ENCODE measurements around the gene FAIM2. TPM values are rescaled to one million over a fixed set of nuclear protein-coding genes. Genes with fewer than 3 reads are reported as not detected.

The FAIM2 gene
- total RNA-seq, 2 donors from 2014 or later: 2.8 TPM

DNA sequence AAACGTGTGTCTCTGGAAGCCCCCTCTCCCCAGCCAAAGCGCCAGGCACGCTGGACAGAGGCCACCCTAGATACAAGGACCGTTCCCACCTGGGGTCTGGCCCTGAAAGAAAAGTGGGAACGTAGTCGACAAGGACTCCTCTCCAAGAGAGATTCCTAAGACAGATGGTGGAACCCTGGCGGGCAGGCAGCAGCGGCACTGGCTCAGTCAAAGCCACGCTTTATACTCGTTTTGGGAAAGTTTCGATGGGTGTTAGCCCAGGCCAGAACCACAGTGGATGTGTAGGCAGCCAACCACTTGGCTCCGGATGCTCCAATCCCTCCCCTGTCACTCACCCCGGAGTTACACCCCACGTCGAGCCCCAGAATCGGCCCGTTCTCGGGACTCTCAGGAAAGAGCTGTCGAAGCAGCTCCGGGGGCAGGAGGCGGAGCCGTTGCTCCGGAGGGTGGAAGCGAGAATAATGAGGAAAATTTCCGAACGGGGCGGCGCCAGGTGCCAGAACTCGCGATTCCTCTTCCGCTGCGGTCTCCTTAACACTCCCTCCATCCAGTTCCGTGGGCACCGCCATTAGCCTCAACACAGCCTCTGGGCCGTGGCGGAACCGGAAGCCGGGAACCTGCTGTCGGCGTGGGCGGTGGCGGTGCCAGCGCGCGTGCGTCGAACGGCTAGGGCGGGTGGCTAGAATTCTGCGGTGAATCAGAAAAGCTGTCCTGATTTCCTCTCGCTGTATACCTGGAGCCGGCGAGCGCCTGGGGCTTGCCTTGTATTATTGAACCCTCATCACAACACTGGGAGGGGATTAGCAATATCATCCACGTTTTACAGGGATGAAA lies 61.0 kb downstream of the FAIM2 start, which contains the start of gene BCDIN3D:
Gene BCDIN3D, minus strand, starts transcription at position 588 of the 834 bp plus-strand sequence. Its CDS starts 19 bp downstream, at position 569.
- TF ChIP-seq, protein P1, sequence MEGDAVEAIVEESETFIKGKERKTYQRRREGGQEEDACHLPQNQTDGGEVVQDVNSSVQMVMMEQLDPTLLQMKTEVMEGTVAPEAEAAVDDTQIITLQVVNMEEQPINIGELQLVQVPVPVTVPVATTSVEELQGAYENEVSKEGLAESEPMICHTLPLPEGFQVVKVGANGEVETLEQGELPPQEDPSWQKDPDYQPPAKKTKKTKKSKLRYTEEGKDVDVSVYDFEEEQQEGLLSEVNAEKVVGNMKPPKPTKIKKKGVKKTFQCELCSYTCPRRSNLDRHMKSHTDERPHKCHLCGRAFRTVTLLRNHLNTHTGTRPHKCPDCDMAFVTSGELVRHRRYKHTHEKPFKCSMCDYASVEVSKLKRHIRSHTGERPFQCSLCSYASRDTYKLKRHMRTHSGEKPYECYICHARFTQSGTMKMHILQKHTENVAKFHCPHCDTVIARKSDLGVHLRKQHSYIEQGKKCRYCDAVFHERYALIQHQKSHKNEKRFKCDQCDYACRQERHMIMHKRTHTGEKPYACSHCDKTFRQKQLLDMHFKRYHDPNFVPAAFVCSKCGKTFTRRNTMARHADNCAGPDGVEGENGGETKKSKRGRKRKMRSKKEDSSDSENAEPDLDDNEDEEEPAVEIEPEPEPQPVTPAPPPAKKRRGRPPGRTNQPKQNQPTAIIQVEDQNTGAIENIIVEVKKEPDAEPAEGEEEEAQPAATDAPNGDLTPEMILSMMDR (IDR thresholded peaks at IDR 0.05): no peak
- DNase-seq (ENCODE audit: low spot score) (peak; percentile 77), ATAC-seq (ENCODE audit: insufficient number of reproducible peaks, low FRiP score, low read depth) (peak; percentile 71)
- H3K4me3 ChIP-seq: peak within 1 kb of the TSS; percentile 74
- peak within 1 kb of the TSS; percentile 92 to 93 for H3K27ac ChIP-seq
- no peaks in the 10 kb centered on the region for H3K36me3 ChIP-seq
- H3K27me3 ChIP-seq (replicated peaks; ENCODE audit: insufficient read depth): no peaks in the 10 kb centered on the region
- peaks cover 8 to 14% of the 10 kb centered on the region in 2 donors for H3K4me1 ChIP-seq (ENCODE audit: control insufficient read depth in 1 of 2, low read depth in 2 of 2)
- no peaks in the 10 kb centered on the region for H3K9me3 ChIP-seq

DNA sequence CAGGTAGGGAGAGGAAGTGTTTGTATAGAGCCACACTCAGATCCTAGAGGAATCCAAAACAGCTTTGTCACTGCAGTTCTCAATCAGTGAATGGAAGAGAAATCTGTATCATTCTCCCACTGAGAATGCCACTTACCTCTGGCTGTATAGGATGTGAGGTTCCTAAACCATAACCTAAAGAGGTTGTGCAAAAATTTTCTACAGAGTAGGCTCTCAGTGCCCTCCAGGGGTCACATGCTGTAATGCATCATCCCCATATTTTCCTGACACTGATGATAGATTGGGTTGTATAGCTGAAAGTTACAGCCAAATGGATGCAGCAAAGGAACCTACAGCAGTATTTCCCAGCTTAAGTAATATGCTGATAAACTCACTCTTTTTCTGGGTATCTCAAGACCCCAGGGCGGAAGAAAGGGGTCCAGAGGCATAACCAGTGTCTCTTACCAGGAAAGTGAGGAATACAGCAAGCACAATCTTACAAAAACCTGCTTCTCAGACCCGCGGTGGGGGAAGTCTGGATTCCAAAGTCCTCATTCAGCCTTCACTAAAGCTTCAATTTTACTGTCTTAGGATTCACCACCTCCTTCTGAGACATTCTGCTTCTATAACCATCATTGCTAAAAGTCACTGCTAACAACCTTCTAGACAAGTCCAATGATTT lies 64.6 kb downstream of the FAIM2 start:
- Histone ChIP-seq H3K27me3 (replicated peaks; ENCODE audit: insufficient read depth) (no peaks in the 10 kb centered on the region), H3K4me1 (ENCODE audit: control insufficient read depth in 1 of 2, low read depth in 2 of 2) (peaks cover 8 to 14% of the 10 kb centered on the region in 2 donors), H3K4me3 (no peak overlapping the region), H3K9me3 (no peaks in the 10 kb centered on the region), H3K27ac (no peak overlapping the region), H3K36me3 (no peaks in the 10 kb centered on the region)
- ATAC-seq (ENCODE audit: insufficient number of reproducible peaks, low FRiP score, low read depth): no peak
- DNase-seq (ENCODE audit: low spot score): no peak
- TF ChIP-seq, protein P1 (IDR thresholded peaks at IDR 0.05): peak; percentile 51

- H3K4me1 ChIP-seq (ENCODE audit: control insufficient read depth in 1 of 2, low read depth in 2 of 2): peaks cover 6 to 7% of the 10 kb centered on the region in 2 donors
- no peaks in the 10 kb centered on the region for H3K27me3 ChIP-seq (replicated peaks; ENCODE audit: insufficient read depth)
- TF ChIP-seq, protein P1 (IDR thresholded peaks at IDR 0.05): no peak
- no peaks in the 10 kb centered on the region for H3K9me3 ChIP-seq
- DNase-seq (ENCODE audit: low spot score): no peak
- no peaks in the 10 kb centered on the region for H3K36me3 ChIP-seq
- no peak overlapping the region for H3K27ac ChIP-seq
- no peak overlapping the region for H3K4me3 ChIP-seq
- no peak for ATAC-seq (ENCODE audit: insufficient number of reproducible peaks, low FRiP score, low read depth)
Measured at GRCh38 chr12:49832836-49833421, 70.8 kb downstream of the FAIM2 start.

DNA sequence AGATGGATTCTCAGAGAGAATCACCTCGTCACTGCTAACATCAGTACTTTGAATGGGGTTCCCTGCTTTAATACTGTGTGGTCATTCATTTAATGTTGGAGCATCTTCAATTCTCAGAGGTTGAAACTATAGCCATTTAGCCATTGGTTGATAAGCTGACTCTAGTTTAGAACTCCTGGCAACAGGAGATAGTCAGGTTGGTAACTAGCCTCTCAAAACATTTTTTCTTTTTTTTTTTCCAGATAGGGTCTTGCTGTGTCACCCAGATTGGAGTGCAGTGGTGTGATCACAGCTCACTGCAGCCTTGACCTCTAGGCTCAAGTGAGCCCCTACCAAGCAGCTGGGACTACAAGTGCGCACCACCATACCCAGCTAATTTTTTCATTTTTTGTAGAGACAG lies 72.0 kb downstream of the FAIM2 start:
- no peaks in the 10 kb centered on the region for H3K27me3 ChIP-seq (replicated peaks; ENCODE audit: insufficient read depth)
- DNase-seq (ENCODE audit: low spot score) (no peak), ATAC-seq (ENCODE audit: insufficient number of reproducible peaks, low FRiP score, low read depth) (no peak)
- no peak overlapping the region for H3K27ac ChIP-seq
- TF ChIP-seq, protein P1 (IDR thresholded peaks at IDR 0.05): no peak
- H3K9me3 ChIP-seq: no peaks in the 10 kb centered on the region
- peaks cover 12 to 15% of the 10 kb centered on the region in 2 donors for H3K4me1 ChIP-seq (ENCODE audit: control insufficient read depth in 1 of 2, low read depth in 2 of 2)
- no peaks in the 10 kb centered on the region for H3K36me3 ChIP-seq
- no peak overlapping the region for H3K4me3 ChIP-seq

Data from thoracic aorta (tissue), 2 donors.